Esophagus squamous epithelium (tissue), 5 donors: ENCODE data around the gene ENTPD1. TPM values are rescaled to one million over a fixed set of nuclear protein-coding genes. Genes with fewer than 3 reads are reported as not detected.

ENCODE experiments used
- DNase-seq: peaks from one replicate; lab custom pipeline; 2025; lab: John Stamatoyannopoulos, UW
- H3K27ac ChIP-seq, 4 donors: fragments of 200-600 bp; sonication (generic); one replicate each; pipeline ENCODE4 v1.5.1; 2016 to 2019; ENCODE audit warnings: mild to moderate bottlenecking in 1 of 4
- H3K27me3 ChIP-seq, 4 donors: fragments of 200-600 bp; sonication (generic); 1 replicate in 3 of 4; 2 replicates in 1 of 4; pipeline versions ENCODE4 v1.5.1 to v1.6.0; 2017 to 2021; ENCODE audit warnings: antibody characterized with exemption in 1 of 4
- H3K36me3 ChIP-seq, 3 donors: fragments of 200-600 bp; sonication (generic); one replicate each; pipeline ENCODE4 v1.5.1; 2016 to 2019
- H3K4me1 ChIP-seq, 3 donors: fragments of 200-600 bp; sonication (generic); one replicate each; pipeline ENCODE4 v1.5.1; 2017 to 2019
- H3K4me3 ChIP-seq, 4 donors: fragments of 200-600 bp; sonication (generic); 1 replicate in 3 of 4; 2 replicates in 1 of 4; pipeline ENCODE4 v1.5.1; 2016 to 2019; ENCODE audit warnings: mild to moderate bottlenecking in 2 of 4, moderate library complexity in 1 of 4
- H3K9me3 ChIP-seq, 3 donors: fragments of 200-600 bp; sonication (generic); one replicate each; pipeline ENCODE4 v1.5.1; 2016 to 2019
- CTCF ChIP-seq, 6 experiments: fragments of 450-650 bp in 4 of 6; fragments of 200-600 bp in 2 of 6; sonication (generic) in 2 of 6; IDR thresholded peaks; one replicate each; pipeline ENCODE4 v1.5.1; 2016 to 2019; ENCODE audit warnings: antibody characterized with exemption in 6 of 6, mild to moderate bottlenecking in 4 of 6, moderate library complexity in 4 of 6
- POLR2A ChIP-seq, 4 donors: fragments of 450-650 bp; IDR thresholded peaks; one replicate each; pipeline ENCODE4 v1.6.1; 2017; ENCODE audit warnings: antibody characterized with exemption in 4 of 4, mild to moderate bottlenecking in 4 of 4, moderate library complexity in 3 of 4
- WGBS, 2 donors: methylation state at CpG; one replicate each; pipeline ENCODE4 v1.1.5; 2018; 5-methylcytosine and 5-hydroxymethylcytosine counted together
- intact Hi-C: fragments of 100-400 bp; cut with DNase I; formaldehyde crosslinking; loops from one replicate; pipeline ENCODE4 v1.15.0; 2022
- total RNA-seq, 4 donors: library from RNA; depleted of rRNA; stranded (reverse); fragments of >200 nt; gene quantifications; one replicate each; pipeline ENCODE4 v1.1.0, GENCODE V29; 2016
- donor health status: DM: yes; HTN: yes; CAD: no.

ENTPD1 gene
- total RNA-seq, 4 donors from 2014 or later = 7.7 to 34.5 (median 10.1) TPM

GRCh38 chr10:95835149-95835860 is 79.3 kb downstream of the ENTPD1 start:
- H3K36me3 ChIP-seq = no peaks in the 10 kb centered on the region
- intact Hi-C loops = no loop called here
- H3K4me1 ChIP-seq = peaks cover 8 to 72% (median 34%) of the 10 kb centered on the region in 3 donors
- DNase-seq = no peak
- WGBS, 2 donors = 75 to 81% methylated on average over 2 of the region's 2 CpGs
- TF ChIP-seq POLR2A (IDR thresholded peaks at IDR 0.05) (no peak), CTCF (IDR thresholded peaks at IDR 0.05) (no peak)
- H3K9me3 ChIP-seq = no peaks in the 10 kb centered on the region
- no peaks in the 10 kb centered on the region for H3K27me3 ChIP-seq
- H3K4me3 ChIP-seq = no peak overlapping the region
- H3K27ac ChIP-seq = peak overlapping the region in 1 of 4 donors; percentile 76

- H3K4me3 ChIP-seq = no peak overlapping the region
- no peak for DNase-seq
- intact Hi-C loops = no loop called here
- no peaks in the 10 kb centered on the region for H3K9me3 ChIP-seq
- peak overlapping the region in 2 of 4 donors; percentile 76 to 81 for H3K27ac ChIP-seq
- H3K27me3 ChIP-seq = no peaks in the 10 kb centered on the region
- H3K36me3 ChIP-seq = no peaks in the 10 kb centered on the region
- H3K4me1 ChIP-seq = peaks cover 8 to 74% (median 40%) of the 10 kb centered on the region in 3 donors
- TF ChIP-seq POLR2A (IDR thresholded peaks at IDR 0.05) = no peak
- TF ChIP-seq CTCF (IDR thresholded peaks at IDR 0.05) = no peak
Observed at GRCh38 chr10:95835911-95836310, 79.9 kb downstream of the ENTPD1 start.

GRCh38 chr10:95836610-95837355 is 80.8 kb downstream of the ENTPD1 start:
- H3K4me1 ChIP-seq = peaks cover 8 to 74% (median 41%) of the 10 kb centered on the region in 3 donors
- WGBS, 2 donors = 29 to 40% methylated on average over 5 of the region's 5 CpGs

GRCh38 chr10:95837356-95837776 is 81.4 kb downstream of the ENTPD1 start:
- no peaks in the 10 kb centered on the region for H3K36me3 ChIP-seq
- no peaks in the 10 kb centered on the region for H3K27me3 ChIP-seq
- no peaks in the 10 kb centered on the region for H3K9me3 ChIP-seq
- H3K4me1 ChIP-seq = peaks cover 8 to 74% (median 37%) of the 10 kb centered on the region in 3 donors
- TF ChIP-seq CTCF (IDR thresholded peaks at IDR 0.05) = no peak
- no peak for TF ChIP-seq POLR2A (IDR thresholded peaks at IDR 0.05)
- WGBS, 2 donors = 44 to 63% methylated on average over 1 of the region's 1 CpG
- intact Hi-C loops = no loop called here
- H3K4me3 ChIP-seq = no peak overlapping the region
- DNase-seq = no peak
- H3K27ac ChIP-seq = peak overlapping the region; percentile 12 to 84 (median 78)

More at GRCh38 chr10:95836610-95837355, 80.8 kb downstream of the ENTPD1 start:
- intact Hi-C loops = no loop called here
- no peaks in the 10 kb centered on the region for H3K36me3 ChIP-seq
- TF ChIP-seq CTCF (IDR thresholded peaks at IDR 0.05) (no peak), POLR2A (IDR thresholded peaks at IDR 0.05) (no peak)
- no peak overlapping the region for H3K4me3 ChIP-seq
- no peak for DNase-seq
- H3K27ac ChIP-seq = peak overlapping the region; percentile 12 to 84 (median 78)
- no peaks in the 10 kb centered on the region for H3K27me3 ChIP-seq
- H3K9me3 ChIP-seq = no peaks in the 10 kb centered on the region

- no peaks in the 10 kb centered on the region for H3K27me3 ChIP-seq
- no peak for TF ChIP-seq CTCF (IDR thresholded peaks at IDR 0.05)
- TF ChIP-seq POLR2A (IDR thresholded peaks at IDR 0.05) = no peak
- no peak overlapping the region for H3K4me3 ChIP-seq
- intact Hi-C loops = no loop called here
- 67 to 79% methylated on average over 3 of the region's 3 CpGs for WGBS, 2 donors
- peaks cover 8 to 73% (median 32%) of the 10 kb centered on the region in 3 donors for H3K4me1 ChIP-seq
- no peak for DNase-seq
- peak overlapping the region; percentile 12 to 84 (median 78) for H3K27ac ChIP-seq
- H3K36me3 ChIP-seq = no peaks in the 10 kb centered on the region
- no peaks in the 10 kb centered on the region for H3K9me3 ChIP-seq
Observed at GRCh38 chr10:95837783-95838182, 81.8 kb downstream of the ENTPD1 start.
